Liver (tissue), 9 donors: Measurements from ENCODE around the gene TUT7. TPM values are rescaled to one million over a fixed set of nuclear protein-coding genes. Genes with fewer than 3 reads are reported as not detected.

Experiments used
- DNase-seq: peaks from one replicate; pipeline ENCODE4 v3.0.0-alpha.2; 2017; ENCODE audit warnings: low spot score
- H3K27ac ChIP-seq, 2 donors: one replicate each; pipeline ENCODE4 v1.7.0; 2013; ENCODE audit warnings: inconsistent platforms in 2 of 2, low read length in 2 of 2, control low read depth in 1 of 2, low read depth in 1 of 2, mild to moderate bottlenecking in 1 of 2
- H3K27me3 ChIP-seq, 4 donors: one replicate each; pipeline versions ENCODE4 v1.6.1 to v1.7.0; 2013; ENCODE audit warnings: low read length in 3 of 4, inconsistent platforms in 1 of 4, mild to moderate bottlenecking in 1 of 4, moderate library complexity in 1 of 4; ENCODE audit not compliant: control insufficient read depth in 4 of 4, insufficient read depth in 4 of 4
- H3K36me3 ChIP-seq, 4 donors: one replicate each; pipeline versions ENCODE4 v1.6.1 to v1.7.0; 2013; ENCODE audit warnings: low read length in 3 of 4, mild to moderate bottlenecking in 3 of 4, low read depth in 1 of 4, moderate library complexity in 1 of 4; ENCODE audit not compliant: control insufficient read depth in 4 of 4, insufficient read depth in 3 of 4
- H3K4me1 ChIP-seq, 4 donors: one replicate each; pipeline versions ENCODE4 v1.6.1 to v1.7.0; 2013; ENCODE audit warnings: low read length in 3 of 4, mild to moderate bottlenecking in 3 of 4, moderate library complexity in 1 of 4; ENCODE audit not compliant: control insufficient read depth in 4 of 4, insufficient read depth in 4 of 4
- H3K4me3 ChIP-seq, 3 donors: one replicate each; pipeline versions ENCODE4 v1.6.1 to v1.7.0; 2013; ENCODE audit warnings: low read length in 3 of 3, control low read depth in 1 of 3, low read depth in 1 of 3, mild to moderate bottlenecking in 1 of 3
- H3K9ac ChIP-seq, 2 donors: one replicate each; pipeline ENCODE4 v1.7.0; 2013; ENCODE audit warnings: low read length in 2 of 2, mild to moderate bottlenecking in 2 of 2, moderate library complexity in 2 of 2, control low read depth in 1 of 2, low read depth in 1 of 2
- H3K9me3 ChIP-seq, 4 donors: one replicate each; pipeline versions ENCODE4 v1.6.1 to v1.7.0; 2013; ENCODE audit warnings: low read length in 3 of 4; ENCODE audit not compliant: control insufficient read depth in 4 of 4
- CTCF ChIP-seq: fragments of 150-350 bp; IDR thresholded peaks from 2 replicates; pipeline ENCODE4 v1.5.1; 2017; ENCODE audit warnings: improper control_type of control experiment, low read depth, low read length; ENCODE audit not compliant: missing input control
- EGR1 ChIP-seq, 2 donors: IDR thresholded peaks; 2 replicates each; pipeline ENCODE4 v1.6.1; 2016 to 2018; ENCODE audit warnings: antibody characterized with exemption in 2 of 2, low read depth in 2 of 2
- FOXA1 ChIP-seq: IDR thresholded peaks from 2 replicates; pipeline ENCODE4 v1.6.1; 2016; ENCODE audit warnings: antibody characterized with exemption
- FOXA2 ChIP-seq: IDR thresholded peaks from 2 replicates; pipeline ENCODE4 v1.6.1; 2016; ENCODE audit warnings: antibody characterized with exemption
- GABPA ChIP-seq, 2 donors: IDR thresholded peaks in 1 of 2; conservative IDR thresholded peaks in 1 of 2; 2 replicates each; pipeline ENCODE4 v1.6.1; 2016; ENCODE audit warnings: antibody characterized with exemption in 2 of 2, mild to moderate bottlenecking in 1 of 2, moderate library complexity in 1 of 2
- HNF4A ChIP-seq, 2 donors: conservative IDR thresholded peaks; 2 replicates each; pipeline ENCODE4 v1.6.1; 2016; ENCODE audit warnings: antibody characterized with exemption in 2 of 2, mild to moderate bottlenecking in 2 of 2
- HNF4G ChIP-seq: IDR thresholded peaks from 2 replicates; pipeline ENCODE4 v1.6.1; 2016; ENCODE audit warnings: antibody characterized with exemption
- JUND ChIP-seq, 2 donors: IDR thresholded peaks; 2 replicates each; pipeline ENCODE4 v1.6.1; 2016; ENCODE audit warnings: antibody characterized with exemption in 2 of 2
- MAX ChIP-seq: IDR thresholded peaks from 2 replicates; pipeline ENCODE4 v1.6.1; 2016; ENCODE audit warnings: antibody characterized with exemption
- NR2F2 ChIP-seq: IDR thresholded peaks from 2 replicates; pipeline ENCODE4 v1.6.1; 2016; ENCODE audit warnings: antibody characterized with exemption
- RAD21 ChIP-seq, 2 donors: IDR thresholded peaks; 2 replicates each; pipeline ENCODE4 v1.6.1; 2016; ENCODE audit warnings: antibody characterized with exemption in 2 of 2, mild to moderate bottlenecking in 2 of 2
- RXRA ChIP-seq, 2 donors: IDR thresholded peaks; 2 replicates each; pipeline ENCODE4 v1.6.1; 2017 to 2018; ENCODE audit warnings: antibody characterized with exemption in 2 of 2, mild to moderate bottlenecking in 1 of 2
- SP1 ChIP-seq: IDR thresholded peaks from 2 replicates; pipeline ENCODE4 v1.6.1; 2018; ENCODE audit warnings: antibody characterized with exemption, mild to moderate bottlenecking
- TAF1 ChIP-seq: conservative IDR thresholded peaks from 2 replicates; pipeline ENCODE4 v1.6.1; 2016; ENCODE audit warnings: antibody characterized with exemption, mild to moderate bottlenecking
- YY1 ChIP-seq: IDR thresholded peaks from 2 replicates; pipeline ENCODE4 v1.6.1; 2016; ENCODE audit warnings: antibody characterized with exemption, mild to moderate bottlenecking
- WGBS: extraction: QIAGEN DNeasy Blood & Tissue Kit; methylation state at CpG from one replicate; pipeline ENCODE4 v1.1.7; 2013; 5-methylcytosine and 5-hydroxymethylcytosine counted together
- polyA plus RNA-seq, 2 donors: library from polyadenylated mRNA; stranded (reverse) in 1 of 2; unstranded in 1 of 2; fragments of 200-250 nt in 1 of 2; fragments of >200 nt in 1 of 2; fragmentation: Nextera tagmentation in 1 of 2; extraction: Ambion mirVana in 1 of 2; gene quantifications; one replicate each; pipeline versions ENCODE4 v1.2.1 to v1.2.3, GENCODE V29; 2013 to 2015
- total RNA-seq, 2 donors: library from RNA; depleted of rRNA; stranded (reverse); fragments of >200 nt; gene quantifications; one replicate each; pipeline ENCODE4 v1.2.3, GENCODE V29; 2014
- TF ChIP-seq, protein P1 (sequence below): IDR thresholded peaks from 2 replicates; pipeline ENCODE4 v1.6.1; 2016; ENCODE audit warnings: antibody characterized with exemption
- TF ChIP-seq, protein P2 (sequence below): IDR thresholded peaks from 2 replicates; pipeline ENCODE4 v1.6.1; 2016; ENCODE audit warnings: antibody characterized with exemption, mild to moderate bottlenecking
- donor health status: healthy.
- donor health status: healthy.
- donor health status: healthy.
- donor health status: healthy.
- donor health status: healthy.

TUT7 gene
- total and polyA plus RNA-seq, 4 donors: 10.7 to 34.6 (median 15.9) TPM

- Histone ChIP-seq H3K27me3 (no peaks in the 10 kb centered on the region), H3K4me1 (peaks cover 7 to 24% (median 20%) of the 10 kb centered on the region in 4 donors), H3K36me3 (peaks cover 0 to 4% (median 2%) of the 10 kb centered on the region in 4 donors), H3K27ac (peak within 1 kb of the TSS; percentile 96 to 100), H3K4me3 (peak within 1 kb of the TSS; percentile 96 to 99 (median 97)), H3K9ac (peak within 1 kb of the TSS; percentile 53 to 92), H3K9me3 (no peaks in the 10 kb centered on the region)
- under 1% methylated on average over 101 of the region's 101 CpGs for WGBS
- peak; percentile 99 for DNase-seq
- peak; percentile 7 for TF ChIP-seq HNF4G
- TF ChIP-seq RXRA (IDR thresholded peaks at IDR 0.05): peak; percentile 14 to 17
- no peak for TF ChIP-seq EGR1 (IDR thresholded peaks at IDR 0.05; ENCODE audit: low read depth in 2 of 2)
- TF ChIP-seq, protein P1, sequence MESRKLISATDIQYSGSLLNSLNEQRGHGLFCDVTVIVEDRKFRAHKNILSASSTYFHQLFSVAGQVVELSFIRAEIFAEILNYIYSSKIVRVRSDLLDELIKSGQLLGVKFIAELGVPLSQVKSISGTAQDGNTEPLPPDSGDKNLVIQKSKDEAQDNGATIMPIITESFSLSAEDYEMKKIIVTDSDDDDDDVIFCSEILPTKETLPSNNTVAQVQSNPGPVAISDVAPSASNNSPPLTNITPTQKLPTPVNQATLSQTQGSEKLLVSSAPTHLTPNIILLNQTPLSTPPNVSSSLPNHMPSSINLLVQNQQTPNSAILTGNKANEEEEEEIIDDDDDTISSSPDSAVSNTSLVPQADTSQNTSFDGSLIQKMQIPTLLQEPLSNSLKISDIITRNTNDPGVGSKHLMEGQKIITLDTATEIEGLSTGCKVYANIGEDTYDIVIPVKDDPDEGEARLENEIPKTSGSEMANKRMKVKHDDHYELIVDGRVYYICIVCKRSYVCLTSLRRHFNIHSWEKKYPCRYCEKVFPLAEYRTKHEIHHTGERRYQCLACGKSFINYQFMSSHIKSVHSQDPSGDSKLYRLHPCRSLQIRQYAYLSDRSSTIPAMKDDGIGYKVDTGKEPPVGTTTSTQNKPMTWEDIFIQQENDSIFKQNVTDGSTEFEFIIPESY: no peak
- peak in 1 of 2 donors; percentile 47 for TF ChIP-seq GABPA (IDR thresholded peaks at IDR 0.05 in 1 of 2, conservative IDR thresholded peaks at IDR 0.05 in 1 of 2)
- TF ChIP-seq SP1: peak; percentile 56
- TF ChIP-seq MAX: peak; percentile 41
- no peak for TF ChIP-seq RAD21 (IDR thresholded peaks at IDR 0.05)
- TF ChIP-seq, protein P2, sequence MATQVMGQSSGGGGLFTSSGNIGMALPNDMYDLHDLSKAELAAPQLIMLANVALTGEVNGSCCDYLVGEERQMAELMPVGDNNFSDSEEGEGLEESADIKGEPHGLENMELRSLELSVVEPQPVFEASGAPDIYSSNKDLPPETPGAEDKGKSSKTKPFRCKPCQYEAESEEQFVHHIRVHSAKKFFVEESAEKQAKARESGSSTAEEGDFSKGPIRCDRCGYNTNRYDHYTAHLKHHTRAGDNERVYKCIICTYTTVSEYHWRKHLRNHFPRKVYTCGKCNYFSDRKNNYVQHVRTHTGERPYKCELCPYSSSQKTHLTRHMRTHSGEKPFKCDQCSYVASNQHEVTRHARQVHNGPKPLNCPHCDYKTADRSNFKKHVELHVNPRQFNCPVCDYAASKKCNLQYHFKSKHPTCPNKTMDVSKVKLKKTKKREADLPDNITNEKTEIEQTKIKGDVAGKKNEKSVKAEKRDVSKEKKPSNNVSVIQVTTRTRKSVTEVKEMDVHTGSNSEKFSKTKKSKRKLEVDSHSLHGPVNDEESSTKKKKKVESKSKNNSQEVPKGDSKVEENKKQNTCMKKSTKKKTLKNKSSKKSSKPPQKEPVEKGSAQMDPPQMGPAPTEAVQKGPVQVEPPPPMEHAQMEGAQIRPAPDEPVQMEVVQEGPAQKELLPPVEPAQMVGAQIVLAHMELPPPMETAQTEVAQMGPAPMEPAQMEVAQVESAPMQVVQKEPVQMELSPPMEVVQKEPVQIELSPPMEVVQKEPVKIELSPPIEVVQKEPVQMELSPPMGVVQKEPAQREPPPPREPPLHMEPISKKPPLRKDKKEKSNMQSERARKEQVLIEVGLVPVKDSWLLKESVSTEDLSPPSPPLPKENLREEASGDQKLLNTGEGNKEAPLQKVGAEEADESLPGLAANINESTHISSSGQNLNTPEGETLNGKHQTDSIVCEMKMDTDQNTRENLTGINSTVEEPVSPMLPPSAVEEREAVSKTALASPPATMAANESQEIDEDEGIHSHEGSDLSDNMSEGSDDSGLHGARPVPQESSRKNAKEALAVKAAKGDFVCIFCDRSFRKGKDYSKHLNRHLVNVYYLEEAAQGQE: peak; percentile 90
- peak; percentile 83 for TF ChIP-seq HNF4A (conservative IDR thresholded peaks at IDR 0.05)
- TF ChIP-seq TAF1: peak; percentile 87
- no peak for TF ChIP-seq CTCF
- TF ChIP-seq FOXA1: peak; percentile 21
- TF ChIP-seq NR2F2: no peak
- peak; percentile 18 to 34 for TF ChIP-seq JUND (IDR thresholded peaks at IDR 0.05)
- peak; percentile 85 for TF ChIP-seq YY1
- TF ChIP-seq FOXA2: no peak
Measured at GRCh38 chr9:86282077-86282978, 71.9 kb downstream of the TUT7 start, which contains the start of gene ISCA1. Gene ISCA1, minus strand, starts transcription at chr9:86282538. Its CDS starts 80 bp downstream, at chr9:86282458.
